Measurements from ENCODE around the gene GREB1. TPM values are rescaled to one million over a fixed set of nuclear protein-coding genes. Genes with fewer than 3 reads are reported as not detected.

Gene GREB1
- total RNA-seq, 1 experiment from 2014 or later: 0.37 TPM

- peaks cover 26% of the 10 kb centered on the region for H3F3A ChIP-seq (ENCODE audit: insufficient read depth, low read depth)
- no peak for TF ChIP-seq EZH2 (IDR thresholded peaks at IDR 0.05; ENCODE audit: low read depth)
- no peak for TF ChIP-seq CTCF (conservative IDR thresholded peaks at IDR 0.05)
- H4K20me1 ChIP-seq (ENCODE audit: insufficient read depth): no peaks in the 10 kb centered on the region
- H3K36me3 ChIP-seq (ENCODE audit: low read depth): no peaks in the 10 kb centered on the region
- POLR2A ChIA-PET (ENCODE audit: unreplicated experiment): no interaction called here
- peak overlapping the region; percentile 59; the same call in 1 of the 2 replicates for H3K4me2 ChIP-seq
- intact Hi-C loops (cut with micrococcal nuclease; ENCODE audit: unreplicated experiment): no loop called here
- no peak overlapping the region for H3K4me3 ChIP-seq
- peaks cover 29% of the 10 kb centered on the region for H3K27me3 ChIP-seq (ENCODE audit: insufficient read depth, low read depth)
- H3K9me2 ChIP-seq (ENCODE audit: insufficient read depth): no peaks in the 10 kb centered on the region
- no peaks in the 10 kb centered on the region for H3K79me2 ChIP-seq (ENCODE audit: low read depth)
- no peak for DNase-seq
- H3K27ac ChIP-seq: no peak overlapping the region
- H3K9me3 ChIP-seq (ENCODE audit: insufficient read depth, low read depth): no peaks in the 10 kb centered on the region; the same call in 1 of the 2 replicates
- no TSS peak for BruUV-seq (replicated peaks)
- H2AFZ ChIP-seq: no peak overlapping the region
- H3K4me1 ChIP-seq (replicated peaks; ENCODE audit: insufficient read depth): peaks cover 41% of the 10 kb centered on the region
- CTCF ChIA-PET: no interaction called here
These were observed 123.8 kb downstream of the GREB1 start for GRCh38 chr2:11657646-11658045.

- H4K20me1 ChIP-seq (ENCODE audit: insufficient read depth): no peaks in the 10 kb centered on the region
- no peak overlapping the region for H3K27ac ChIP-seq
- BruUV-seq (replicated peaks): no TSS peak
- no peaks in the 10 kb centered on the region for H3K79me2 ChIP-seq (ENCODE audit: low read depth)
- peaks cover 30% of the 10 kb centered on the region for H3F3A ChIP-seq (ENCODE audit: insufficient read depth, low read depth)
- TF ChIP-seq CTCF (conservative IDR thresholded peaks at IDR 0.05): no peak
- no peak for TF ChIP-seq EZH2 (IDR thresholded peaks at IDR 0.05; ENCODE audit: low read depth)
- H3K4me3 ChIP-seq: no peak overlapping the region
- H2AFZ ChIP-seq: no peak overlapping the region
- H3K4me2 ChIP-seq: peak overlapping the region; percentile 59
- CTCF ChIA-PET: interaction anchor here (0.8 kb wide), 1 partner anchor 22 kb away, joined by 3 read pairs; no protein-coding TSS in a partner anchor
- H3K9me2 ChIP-seq (ENCODE audit: insufficient read depth): no peaks in the 10 kb centered on the region
- POLR2A ChIA-PET (ENCODE audit: unreplicated experiment): no interaction called here
- H3K9me3 ChIP-seq (ENCODE audit: insufficient read depth, low read depth): no peaks in the 10 kb centered on the region; the same call in 1 of the 2 replicates
- intact Hi-C loops (cut with micrococcal nuclease; ENCODE audit: unreplicated experiment): no loop called here
- H3K27me3 ChIP-seq (ENCODE audit: insufficient read depth, low read depth): peaks cover 29% of the 10 kb centered on the region
- no peaks in the 10 kb centered on the region for H3K36me3 ChIP-seq (ENCODE audit: low read depth)
- peaks cover 47% of the 10 kb centered on the region for H3K4me1 ChIP-seq (replicated peaks; ENCODE audit: insufficient read depth)
- DNase-seq: peak in 1 of 2 experiments; percentile 80
These were observed 124.6 kb downstream of the GREB1 start for GRCh38 chr2:11658208-11659114.

- ChIA-PET CTCF (interaction anchor here (0.8 kb wide), 1 partner anchor 22 kb away, joined by 3 read pairs; no protein-coding TSS in a partner anchor), POLR2A (ENCODE audit: unreplicated experiment) (no interaction called here)
- no peaks in the 10 kb centered on the region for H3K36me3 ChIP-seq (ENCODE audit: low read depth)
These were observed 125.2 kb downstream of the GREB1 start for GRCh38 chr2:11659115-11659475.

More at GRCh38 chr2:11659115-11659475, 125.2 kb downstream of the GREB1 start:
- BruUV-seq (replicated peaks): no TSS peak
- peaks cover 54% of the 10 kb centered on the region for H3K4me1 ChIP-seq (replicated peaks; ENCODE audit: insufficient read depth)
- no peak overlapping the region for H3K27ac ChIP-seq
- H2AFZ ChIP-seq: no peak overlapping the region
- peak overlapping the region; percentile 59 for H3K4me2 ChIP-seq
- no peak overlapping the region for H3K4me3 ChIP-seq
- H3F3A ChIP-seq (ENCODE audit: insufficient read depth, low read depth): peaks cover 30% of the 10 kb centered on the region
- no peaks in the 10 kb centered on the region; the same call in 1 of the 2 replicates for H3K9me3 ChIP-seq (ENCODE audit: insufficient read depth, low read depth)
- no peaks in the 10 kb centered on the region for H3K9me2 ChIP-seq (ENCODE audit: insufficient read depth)
- no peak for TF ChIP-seq CTCF (conservative IDR thresholded peaks at IDR 0.05)
- DNase-seq: peak in 1 of 2 experiments; percentile 52
- no peaks in the 10 kb centered on the region for H3K79me2 ChIP-seq (ENCODE audit: low read depth)
- intact Hi-C loops (cut with micrococcal nuclease; ENCODE audit: unreplicated experiment): no loop called here
- H4K20me1 ChIP-seq (ENCODE audit: insufficient read depth): no peaks in the 10 kb centered on the region
- H3K27me3 ChIP-seq (ENCODE audit: insufficient read depth, low read depth): peaks cover 29% of the 10 kb centered on the region
